A549 (cell line): Measurements from ENCODE around the gene CCDC183. TPM values are rescaled to one million over a fixed set of nuclear protein-coding genes. Genes with fewer than 3 reads are reported as not detected.

Experiments
- ATAC-seq, 2 experiments: fragments of 200-7000 bp in 1 of 2; fragments of >200 bp in 1 of 2; cut with Nextera tagmentation in 1 of 2; cut with Tn5 transposase in 1 of 2; 3 replicates each; pipeline versions ENCODE4 v1.8.0 to v1.9.1; 2018 to 2020; ENCODE audit warnings: mild to moderate bottlenecking in 1 of 2, moderate library complexity in 1 of 2
- CTCF ChIA-PET: fragments of 300-600 bp; sonication (Branson Sonifier 250); formaldehyde crosslinking; extraction: SDS; loops from one replicate; lab custom pipeline; 2021; ENCODE audit warnings: antibody characterized with exemption, inconsistent platforms; lab: Yijun Ruan, JAX
- POLR2A ChIA-PET: fragments of 350-600 bp; formaldehyde crosslinking; extraction: SDS; loops from one replicate; lab custom pipeline; 2021; ENCODE audit warnings: antibody characterized with exemption, inconsistent platforms; lab: Yijun Ruan, JAX
- DNase-seq, 2 experiments: peaks; one replicate each; pipeline versions ENCODE4 v3.0.0 to v3.0.0-alpha.2; 2011 to 2016; ENCODE audit warnings: low read depth in 1 of 2, low spot score in 1 of 2
- FAIRE-seq: peaks from 2 replicates; lab custom pipeline; 2011; peaks lifted over from hg19 to GRCh38; lab: Jason Lieb, UNC
- H3K27ac ChIP-seq, 2 experiments: fragments of >200 bp; sonication (Bioruptor Twin); formaldehyde crosslinking; 3 replicates each; pipeline ENCODE4 v1.5.1; 2016 to 2017
- H3K4me1 ChIP-seq: fragments of >200 bp; sonication (Bioruptor Twin); formaldehyde crosslinking; 3 replicates; pipeline ENCODE4 v1.6.1; 2016
- H3K4me2 ChIP-seq: fragments of >200 bp; sonication (Bioruptor Twin); formaldehyde crosslinking; 3 replicates; pipeline ENCODE4 v1.6.1; 2016
- H3K4me3 ChIP-seq: fragments of >200 bp; sonication (Bioruptor Twin); formaldehyde crosslinking; 3 replicates; pipeline ENCODE4 v1.5.1; 2016
- H3K9me3 ChIP-seq: fragments of >200 bp; sonication (Bioruptor Twin); formaldehyde crosslinking; 3 replicates; pipeline ENCODE4 v1.6.1; 2016
- BCL3 ChIP-seq: fragments of >200 bp; sonication (Bioruptor Twin); formaldehyde crosslinking; IDR thresholded peaks from 3 replicates; pipeline ENCODE4 v1.6.1; 2016
- CBX8 ChIP-seq: fragments of 200-600 bp; sonication (generic); IDR thresholded peaks from 2 replicates; pipeline ENCODE4 v1.6.1; 2016
- CHD2 ChIP-seq: fragments of 150-350 bp; IDR thresholded peaks from 2 replicates; pipeline ENCODE4 v1.6.1; 2014; ENCODE audit warnings: low read length; ENCODE audit not compliant: partially characterized antibody
- CTCF ChIP-seq: fragments of >200 bp; sonication (Bioruptor Twin); formaldehyde crosslinking; IDR thresholded peaks from 3 replicates; pipeline ENCODE4 v1.5.1; 2016
- E2F6 ChIP-seq: IDR thresholded peaks from 2 replicates; pipeline ENCODE4 v1.6.1; 2012; ENCODE audit warnings: low read depth, borderline replicate concordance
- EHMT2 ChIP-seq: fragments of 200-600 bp; sonication (generic); IDR thresholded peaks from 2 replicates; pipeline ENCODE4 v1.6.1; 2016; ENCODE audit warnings: antibody characterized with exemption, low read depth, mild to moderate bottlenecking, moderate library complexity
- HOXA7 ChIP-seq: fragments of 250-450 bp; sonication (Bioruptor Pico); IDR thresholded peaks from 2 replicates; pipeline ENCODE4 v1.5.0; 2020; ENCODE audit warnings: mild to moderate bottlenecking, moderate library complexity
- JUN ChIP-seq, 2 experiments: fragments of >200 bp; sonication (Bioruptor Twin); formaldehyde crosslinking; IDR thresholded peaks; 2 replicates in 1 of 2; 3 replicates in 1 of 2; pipeline ENCODE4 v1.6.1; 2016 to 2017
- KDM5A ChIP-seq: fragments of 200-600 bp; sonication (generic); IDR thresholded peaks from 2 replicates; pipeline ENCODE4 v1.6.1; 2016; ENCODE audit warnings: antibody characterized with exemption, mild to moderate bottlenecking
- MAX ChIP-seq: IDR thresholded peaks from 2 replicates; pipeline ENCODE4 v1.6.1; 2012
- MAZ ChIP-seq: fragments of 150-350 bp; IDR thresholded peaks from 2 replicates; pipeline ENCODE4 v1.6.1; 2014; ENCODE audit warnings: antibody characterized with exemption, low read depth, low read length, borderline replicate concordance
- MYC ChIP-seq: IDR thresholded peaks from 2 replicates; pipeline ENCODE4 v1.6.1; 2012; ENCODE audit warnings: mild to moderate bottlenecking, inconsistent platforms, low read length, improper control_type of control experiment, borderline replicate concordance
- POLR2A ChIP-seq: IDR thresholded peaks from 2 replicates; pipeline ENCODE4 v1.6.1; 2012; ENCODE audit warnings: mild to moderate bottlenecking, low read length
- RAD21 ChIP-seq, 2 experiments: fragments of >200 bp in 1 of 2; sonication (Bioruptor Twin) in 1 of 2; formaldehyde crosslinking in 1 of 2; IDR thresholded peaks in 1 of 2; conservative IDR thresholded peaks in 1 of 2; 2 replicates in 1 of 2; 3 replicates in 1 of 2; pipeline ENCODE4 v1.6.1; 2012 to 2018; ENCODE audit warnings: inconsistent platforms in 1 of 2
- SMC3 ChIP-seq: fragments of >200 bp; sonication (Bioruptor Twin); formaldehyde crosslinking; IDR thresholded peaks from 3 replicates; pipeline ENCODE4 v1.6.1; 2018; ENCODE audit warnings: inconsistent platforms
- WGBS: methylation state at CpG from one replicate; pipeline ENCODE4 v1.1.6; 2017; ENCODE audit errors: missing lambda C conversion rate; 5-methylcytosine and 5-hydroxymethylcytosine counted together
- polyA plus RNA-seq, 4 experiments: library from polyadenylated mRNA; depleted of rRNA in 3 of 4; stranded (reverse); fragments of >200 nt; fragmentation: RNase III in 1 of 4; extraction: RNeasy Plus Mini Kit Qiagen cat#74134 plus additional on column Dnase treatment in 1 of 4; gene quantifications; 2 replicates in 3 of 4; 3 replicates in 1 of 4; pipeline ENCODE4 v1.2.3, GENCODE V29; 2011 to 2017
- TF ChIP-seq, protein P1 (sequence below): fragments of 450-650 bp; IDR thresholded peaks from 2 replicates; pipeline ENCODE4 v1.6.1; 2014; ENCODE audit warnings: antibody characterized with exemption
- TF ChIP-seq, protein P2 (sequence below): fragments of 250-450 bp; sonication (Bioruptor Pico); IDR thresholded peaks from 2 replicates; pipeline ENCODE4 v1.5.0; 2021; ENCODE audit warnings: mild to moderate bottlenecking, moderate library complexity, borderline replicate concordance

CCDC183 gene
- polyA plus RNA-seq, 2 of the 4 experiments (the other 2 are of a cell fraction), result 0.90 to 1.4 TPM

DNA sequence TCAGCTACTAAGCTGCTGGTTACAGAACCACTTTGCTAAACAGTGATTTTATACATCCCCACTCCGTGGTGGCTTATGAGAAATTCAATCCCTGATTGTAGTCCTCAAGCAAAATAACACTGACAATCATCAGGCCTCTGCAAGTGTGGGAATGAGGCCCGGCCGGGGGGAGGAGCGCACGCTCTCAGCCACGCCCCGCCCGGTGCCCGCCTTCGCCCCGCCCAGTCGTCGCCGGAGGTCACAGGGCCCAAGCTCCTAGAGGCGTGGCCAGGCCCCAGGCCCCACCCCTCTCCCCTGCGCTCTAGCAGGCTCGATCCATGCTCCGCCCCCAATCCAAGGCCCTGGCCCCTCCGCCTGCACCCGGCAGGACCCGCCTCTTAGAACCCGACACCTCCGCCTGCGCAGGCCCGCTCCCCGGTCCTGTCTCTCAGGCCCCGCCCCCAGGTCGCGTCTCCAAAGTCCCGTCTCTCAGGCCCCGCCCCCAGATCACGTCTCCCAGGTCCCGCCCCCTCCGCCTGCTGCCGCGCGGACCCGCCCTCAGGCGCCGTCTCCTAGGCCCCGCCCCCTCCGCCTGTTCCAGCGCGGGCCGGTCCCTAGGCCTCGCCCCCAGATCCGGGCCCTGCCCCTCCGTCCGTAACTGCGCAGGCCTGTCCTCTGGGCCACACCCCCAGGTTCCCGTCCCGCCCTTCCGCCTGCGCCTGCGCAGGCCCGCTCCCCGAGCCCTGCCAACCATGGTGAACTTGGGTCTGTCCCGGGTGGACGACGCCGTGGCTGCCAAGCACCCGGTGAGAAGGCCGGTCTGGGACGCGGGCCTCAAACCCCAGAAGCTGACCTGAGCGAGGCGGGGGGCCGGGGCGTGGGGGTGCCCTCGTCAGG, 5.3 kb upstream of the CCDC183 start, which contains the start of gene TMEM141:
Gene TMEM141, plus strand, starts transcription at position 705 of the 876 bp plus-strand sequence. Its CDS starts 27 bp downstream, at position 732.
- TF ChIP-seq POLR2A (peak; percentile 75), KDM5A (no peak), JUN (IDR thresholded peaks at IDR 0.05) (peak in 1 of 2 experiments; percentile 24; a peak in 1 of 5 replicates), EHMT2 (no peak), E2F6 (peak; percentile 83), HOXA7 (no peak), MAX (peak; percentile 64; the same call in 1 of the 2 replicates), CHD2 (no peak), MYC (peak; percentile 40; the same call in 1 of the 2 replicates)
- TF ChIP-seq, protein P1, sequence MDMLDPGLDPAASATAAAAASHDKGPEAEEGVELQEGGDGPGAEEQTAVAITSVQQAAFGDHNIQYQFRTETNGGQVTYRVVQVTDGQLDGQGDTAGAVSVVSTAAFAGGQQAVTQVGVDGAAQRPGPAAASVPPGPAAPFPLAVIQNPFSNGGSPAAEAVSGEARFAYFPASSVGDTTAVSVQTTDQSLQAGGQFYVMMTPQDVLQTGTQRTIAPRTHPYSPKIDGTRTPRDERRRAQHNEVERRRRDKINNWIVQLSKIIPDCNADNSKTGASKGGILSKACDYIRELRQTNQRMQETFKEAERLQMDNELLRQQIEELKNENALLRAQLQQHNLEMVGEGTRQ, result 0 out of 2 replicates have a peak, but pooled peaks have one; percentile 25
- no peak for FAIRE-seq
- Histone ChIP-seq H3K4me1 (peaks cover 45% of the 10 kb centered on the region), H3K27ac (peak within 1 kb of the TSS; percentile 91 to 94), H3K9me3 (no peaks in the 10 kb centered on the region), H3K4me2 (peak within 1 kb of the TSS; percentile 93), H3K4me3 (peak within 1 kb of the TSS; percentile 88)
- WGBS, result 0% methylated on average over 10 of the region's 70 CpGs
- CTCF ChIA-PET, result interaction anchor here (0.6 to 26.2 kb wide), 6 partner anchors 14 to 245 kb away, joined by 3 to 625 read pairs (median 6); partner anchors contain the start of genes LCN15, LCN8 and RABL6
- peak; percentile 85 to 90 for ATAC-seq
- DNase-seq, result peak; percentile 90 to 100
- POLR2A ChIA-PET, result interaction anchor here (0.8 to 1.0 kb wide), 6 partner anchors 10 to 264 kb away, joined by 3 to 10 read pairs (median 4); no protein-coding TSS in a partner anchor

- 7% methylated on average over 16 of the region's 29 CpGs for WGBS
- ATAC-seq (peak; percentile 36 to 43), FAIRE-seq (no peak)
- H3K4me3 ChIP-seq, result peak overlapping the region; percentile 88
- no peaks in the 10 kb centered on the region for H3K9me3 ChIP-seq
- peak overlapping the region; percentile 91 to 94 for H3K27ac ChIP-seq
- H3K4me2 ChIP-seq, result peak overlapping the region; percentile 93
- TF ChIP-seq, protein P2, sequence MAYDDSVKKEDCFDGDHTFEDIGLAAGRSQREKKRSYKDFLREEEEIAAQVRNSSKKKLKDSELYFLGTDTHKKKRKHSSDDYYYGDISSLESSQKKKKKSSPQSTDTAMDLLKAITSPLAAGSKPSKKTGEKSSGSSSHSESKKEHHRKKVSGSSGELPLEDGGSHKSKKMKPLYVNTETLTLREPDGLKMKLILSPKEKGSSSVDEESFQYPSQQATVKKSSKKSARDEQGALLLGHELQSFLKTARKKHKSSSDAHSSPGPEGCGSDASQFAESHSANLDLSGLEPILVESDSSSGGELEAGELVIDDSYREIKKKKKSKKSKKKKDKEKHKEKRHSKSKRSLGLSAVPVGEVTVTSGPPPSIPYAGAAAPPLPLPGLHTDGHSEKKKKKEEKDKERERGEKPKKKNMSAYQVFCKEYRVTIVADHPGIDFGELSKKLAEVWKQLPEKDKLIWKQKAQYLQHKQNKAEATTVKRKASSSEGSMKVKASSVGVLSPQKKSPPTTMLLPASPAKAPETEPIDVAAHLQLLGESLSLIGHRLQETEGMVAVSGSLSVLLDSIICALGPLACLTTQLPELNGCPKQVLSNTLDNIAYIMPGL (CRISPR knock-in tag), result 0 out of 2 replicates have a peak, but pooled peaks have one; percentile 26
- TF ChIP-seq MAZ (no peak), RAD21 (conservative IDR thresholded peaks at IDR 0.05 in 1 of 2, IDR thresholded peaks at IDR 0.05 in 1 of 2) (peak; percentile 42 to 52; a peak in 4 of 5 replicates), CBX8 (no peak), SMC3 (peak; percentile 57), CTCF (peak; percentile 100), BCL3 (0 out of 3 replicates have a peak, but pooled peaks have one; percentile 23)
- TF ChIP-seq, all 56 proteins: peak for 5
- ChIA-PET POLR2A (no interaction called here), CTCF (interaction anchor here (0.7 to 26.2 kb wide), 30 partner anchors 8 to 276 kb away, joined by 3 to 625 read pairs (median 4); partner anchors contain the start of genes AJM1, LCN15, LCN8 and RABL6)
- peak in 1 of 2 experiments; percentile 54 for DNase-seq
- peaks cover 45% of the 10 kb centered on the region for H3K4me1 ChIP-seq
These were observed 4.4 kb upstream of the CCDC183 start for GRCh38 chr9:136791516-136792276.
